HG02798 (cell line): ENCODE data around the gene FYCO1.
"Not testable (repeated sequence)": the region's sequence is repeated elsewhere in the genome, so short reads cannot be mapped to it uniquely, and the experiment has no call there.

ENCODE experiments used
- ATAC-seq: cut with Tn5 transposase; IDR thresholded peaks from one replicate; pipeline ENCODE4 v1.9.1; 2021; ENCODE audit warnings: mild to moderate bottlenecking; ENCODE audit not compliant: unreplicated experiment, poor library complexity

Gene FYCO1

GRCh38 chr3:45995236-45996192 lies at the start of gene FYCO1:
TSS of gene FYCO1 (minus strand) at chr3:45995824. CDS start at chr3:45984910, 10,914 bp downstream.
- ATAC-seq, result peak; percentile 94

GRCh38 chr3:46038916-46039315 lies 43.3 kb upstream of the FYCO1 start:
- ATAC-seq, result no peak

DNA sequence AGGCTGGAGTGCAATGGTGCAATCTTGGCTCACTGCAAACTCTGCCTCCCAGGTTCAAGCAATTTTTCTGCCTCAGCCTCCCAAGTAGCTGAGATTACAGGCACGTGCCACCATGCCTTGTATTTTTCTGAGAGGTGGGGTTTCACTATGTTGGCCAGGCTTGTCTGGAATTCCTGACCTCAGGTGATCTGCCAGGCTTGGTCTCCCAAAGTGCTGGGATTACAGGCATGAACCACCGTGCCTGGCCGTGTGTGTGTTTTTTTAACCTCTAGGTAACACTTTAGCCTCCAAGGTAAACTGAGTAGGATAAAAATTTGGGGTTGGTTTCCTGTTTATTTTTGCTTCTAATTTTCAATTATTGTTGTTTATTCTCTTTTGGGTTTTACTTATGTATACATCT lies 42.4 kb upstream of the FYCO1 start:
- not testable (repeated sequence) for ATAC-seq

DNA sequence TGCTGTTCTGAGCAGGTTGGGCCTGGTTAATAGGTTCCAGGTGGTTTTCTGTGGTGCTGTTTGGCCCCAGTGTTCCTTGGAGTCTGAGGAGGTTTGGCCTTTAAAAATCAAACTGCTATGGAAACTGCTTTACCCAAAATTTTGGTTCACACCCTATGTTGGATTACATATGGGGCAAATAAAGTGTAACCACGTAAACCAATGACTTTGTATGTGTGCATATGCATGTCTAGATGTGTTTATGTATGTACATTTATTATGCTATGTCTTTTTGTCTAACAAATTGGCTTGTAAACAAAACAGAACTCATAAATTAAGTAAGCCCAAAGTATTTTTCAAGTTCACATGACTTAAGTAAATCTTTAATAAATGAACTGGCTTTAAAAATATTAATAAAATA lies 40.6 kb upstream of the FYCO1 start:
- ATAC-seq, result no peak

DNA sequence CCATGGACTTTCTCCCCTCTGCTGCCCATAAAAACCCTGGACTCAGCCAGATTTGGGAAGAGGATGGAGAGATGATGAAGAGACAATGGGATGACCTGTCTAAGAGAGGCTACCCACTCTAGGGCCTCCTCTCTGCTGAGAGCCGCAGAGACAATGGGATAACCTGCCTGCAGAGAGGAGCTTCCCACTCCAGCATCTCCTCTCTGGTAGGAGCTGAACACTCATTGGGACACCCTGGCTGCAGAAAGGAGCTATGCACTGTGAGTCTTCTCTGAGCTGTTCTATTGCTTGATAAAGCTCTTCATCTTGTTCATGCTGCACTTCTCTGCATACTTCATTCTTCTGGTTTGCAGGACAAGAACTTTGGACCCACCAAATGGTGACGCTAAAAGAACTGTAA lies 36.1 kb upstream of the FYCO1 start:
- no peak for ATAC-seq

- no peak for ATAC-seq
These were observed 35.6 kb upstream of the FYCO1 start for GRCh38 chr3:46031269-46031668.

DNA sequence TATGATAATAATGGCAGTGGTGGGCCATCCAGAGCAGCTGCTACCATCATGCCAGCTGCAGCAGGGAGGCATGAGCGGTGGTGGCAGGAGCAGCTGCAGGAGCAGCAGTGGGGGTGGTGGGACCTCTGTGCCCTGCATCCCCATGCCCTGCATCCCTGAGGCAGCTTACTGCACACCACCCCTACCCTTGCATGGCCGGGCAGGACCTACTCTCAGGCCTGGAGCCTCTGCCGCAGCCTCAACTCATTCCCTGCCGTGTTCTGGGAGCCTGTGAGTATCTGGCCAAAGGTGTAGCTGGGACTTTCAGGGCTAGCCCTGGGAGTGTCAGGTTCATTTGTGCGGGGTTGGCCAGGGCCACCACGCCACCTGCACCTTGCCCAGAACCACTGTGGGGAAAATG lies 35.0 kb upstream of the FYCO1 start:
- no peak for ATAC-seq

GRCh38 chr3:46029953-46030543 lies 34.4 kb upstream of the FYCO1 start:
- no peak for ATAC-seq

DNA sequence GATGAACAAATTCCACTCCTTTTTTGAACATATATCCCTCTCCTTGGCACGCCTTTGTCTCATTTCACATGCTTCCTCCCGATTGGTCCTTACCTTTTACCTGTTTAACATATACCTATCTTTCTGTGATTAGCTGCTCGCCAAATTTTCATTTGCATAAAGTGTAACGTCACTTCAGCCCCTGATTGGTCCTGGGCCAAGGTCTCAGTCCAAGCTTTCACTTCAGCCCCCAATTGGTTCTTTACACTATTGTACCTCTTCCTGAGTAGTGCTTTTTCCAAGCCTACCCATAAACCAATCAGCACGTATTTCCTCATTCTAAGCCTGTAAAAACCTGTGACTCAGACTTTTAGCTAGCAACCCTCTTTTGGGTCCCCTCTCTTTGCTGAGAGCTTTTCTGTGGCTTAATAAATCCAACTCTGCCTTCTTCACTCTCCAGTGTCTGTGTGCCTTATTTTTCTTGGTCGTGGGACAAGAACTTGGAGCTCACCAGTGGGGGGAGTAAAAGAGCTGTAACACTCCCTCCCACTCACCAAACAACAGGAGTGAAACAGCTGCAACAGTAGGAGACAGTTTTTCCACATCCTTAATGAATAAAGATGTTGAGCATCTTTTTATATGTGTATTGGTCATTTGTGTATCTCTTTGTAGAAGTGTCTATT lies 32.2 kb upstream of the FYCO1 start:
- no peak for ATAC-seq

GRCh38 chr3:46027021-46027705 lies 31.5 kb upstream of the FYCO1 start, which contains the start of gene XCR1:
TSS of gene XCR1 (minus strand) at chr3:46027483. CDS start at chr3:46021947, 5,536 bp downstream.
- no peak for ATAC-seq

GRCh38 chr3:46025139-46025538 lies 29.5 kb upstream of the FYCO1 start:
- no peak for ATAC-seq

DNA sequence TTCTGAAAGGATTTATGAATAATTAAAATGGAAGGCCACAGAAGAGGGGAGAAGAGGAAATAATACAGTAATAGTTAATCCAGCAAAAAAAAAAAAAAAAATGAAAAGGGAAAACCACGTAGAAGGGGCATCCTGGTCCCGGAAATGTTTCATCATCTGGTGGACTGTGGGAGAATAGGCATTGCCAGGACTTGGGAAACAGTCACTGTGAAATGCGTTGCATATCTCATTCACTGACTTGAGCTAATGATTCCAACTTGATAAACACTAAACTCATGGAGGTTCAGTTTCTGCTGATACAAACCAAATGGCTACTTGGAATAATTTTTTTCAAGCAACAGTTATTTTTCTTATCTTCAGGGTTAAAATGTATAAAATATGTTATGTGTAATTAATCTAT lies 28.5 kb upstream of the FYCO1 start:
- no peak for ATAC-seq

GRCh38 chr3:46022909-46023785 lies 27.5 kb upstream of the FYCO1 start:
- ATAC-seq, result no peak

DNA sequence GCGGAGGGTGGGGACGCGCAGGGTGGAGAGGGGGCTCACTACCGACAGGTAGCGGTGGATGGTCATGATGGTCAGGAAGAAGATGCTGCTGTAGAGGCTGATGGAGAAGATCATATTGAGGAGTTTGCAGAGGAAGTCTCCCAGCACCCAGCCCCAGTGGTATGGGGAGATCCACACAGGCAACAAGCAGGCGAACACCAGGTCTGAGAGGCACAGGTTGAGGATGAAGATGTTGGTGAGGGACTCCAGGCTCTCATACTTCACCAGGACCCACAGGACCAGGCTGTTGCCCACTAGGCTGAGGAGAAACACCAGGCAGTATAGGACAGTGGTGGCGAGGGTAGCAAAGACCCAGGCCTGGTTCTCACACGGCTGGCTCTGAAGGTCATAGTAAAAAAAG lies 25.9 kb upstream of the FYCO1 start:
- no peak for ATAC-seq

GRCh38 chr3:46020766-46021510 lies 25.3 kb upstream of the FYCO1 start:
- no peak for ATAC-seq

DNA sequence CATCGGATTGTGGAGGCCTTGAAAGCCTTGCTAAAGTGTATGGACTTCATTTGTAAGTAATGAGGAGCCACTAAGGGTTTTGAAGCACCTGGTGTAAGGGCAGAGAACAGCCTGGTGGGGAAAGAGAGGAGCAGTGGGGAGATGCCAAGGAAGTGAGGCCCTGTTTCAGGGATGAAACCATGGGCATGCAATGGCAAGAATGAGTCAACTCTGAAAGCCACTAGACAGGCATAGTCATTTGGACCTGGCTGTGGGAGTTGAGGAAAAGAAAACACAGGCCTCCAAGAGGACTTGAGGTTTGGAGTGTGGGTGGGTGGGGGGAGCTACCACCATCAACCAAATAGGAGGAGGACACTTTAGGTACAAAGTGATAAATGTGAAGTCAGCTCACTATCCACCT lies 24.1 kb upstream of the FYCO1 start:
- no peak for ATAC-seq

DNA sequence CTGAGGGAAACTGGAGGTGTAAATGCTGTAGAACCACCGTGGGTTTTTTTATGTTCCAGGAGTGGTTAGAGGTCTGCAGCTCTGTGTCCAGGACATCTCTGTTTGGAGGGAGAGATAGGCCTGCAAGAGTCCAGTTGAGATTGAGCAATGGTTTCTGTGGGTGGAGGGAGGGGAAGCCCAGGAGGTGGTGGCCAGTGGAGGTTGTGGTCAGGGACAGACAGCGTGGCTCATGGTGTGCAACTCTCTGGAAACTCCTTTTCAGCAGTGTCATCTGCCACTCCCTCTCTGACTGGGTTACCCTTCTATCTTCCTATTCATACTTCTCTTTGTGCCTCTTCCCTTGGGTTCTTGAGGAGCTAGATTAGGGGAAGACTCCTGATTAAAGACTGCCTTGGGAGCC lies 22.1 kb upstream of the FYCO1 start:
- no peak for ATAC-seq

GRCh38 chr3:46013316-46014094 lies 17.9 kb upstream of the FYCO1 start:
- ATAC-seq, result no peak
